DOHH2 (cell line): ENCODE results near the gene SLC39A11.

Experiments used
- CTCF ChIP-seq: fragments of 200-600 bp; sonication (generic); IDR thresholded peaks from one replicate; pipeline ENCODE4 v1.5.1; 2014; ENCODE audit warnings: antibody characterized with exemption, mild to moderate bottlenecking, low read depth, low read length; ENCODE audit not compliant: poor library complexity, severe bottlenecking
- EZH2phosphoT487 ChIP-seq: fragments of 200-600 bp; sonication (generic); IDR thresholded peaks from 2 replicates; pipeline ENCODE4 v1.6.1; 2017; ENCODE audit warnings: borderline replicate concordance, mild to moderate bottlenecking, antibody characterized with exemption, low read length, moderate library complexity, mixed read lengths

- TF ChIP-seq CTCF (no peak), EZH2phosphoT487 (no peak)
These were observed 81.4 kb downstream of the SLC39A11 start for GRCh38 chr17:73011016-73011486.
